HFF-Myc (cell line): ENCODE measurements around the gene ZBTB47.

Source experiments
- DNase-seq: peaks from one replicate; pipeline ENCODE4 v3.0.0-alpha.2; 2011; ENCODE audit warnings: low read depth; ENCODE audit errors: extremely low read depth
- H3K4me3 ChIP-seq: replicated peaks from 2 replicates; pipeline ENCODE4 v1.5.1; 2011; ENCODE audit warnings: low read depth, mild to moderate bottlenecking, control low read depth, low read length
- TF ChIP-seq, protein P1 (sequence below): IDR thresholded peaks from 2 replicates; pipeline ENCODE4 v1.5.1; 2012; ENCODE audit warnings: mild to moderate bottlenecking, low read depth, low read length, control low read depth; ENCODE audit errors: missing control alignments

The ZBTB47 gene

GRCh38 chr3:42698911-42699230, 45.4 kb downstream of the ZBTB47 start:
- TF ChIP-seq, protein P1, sequence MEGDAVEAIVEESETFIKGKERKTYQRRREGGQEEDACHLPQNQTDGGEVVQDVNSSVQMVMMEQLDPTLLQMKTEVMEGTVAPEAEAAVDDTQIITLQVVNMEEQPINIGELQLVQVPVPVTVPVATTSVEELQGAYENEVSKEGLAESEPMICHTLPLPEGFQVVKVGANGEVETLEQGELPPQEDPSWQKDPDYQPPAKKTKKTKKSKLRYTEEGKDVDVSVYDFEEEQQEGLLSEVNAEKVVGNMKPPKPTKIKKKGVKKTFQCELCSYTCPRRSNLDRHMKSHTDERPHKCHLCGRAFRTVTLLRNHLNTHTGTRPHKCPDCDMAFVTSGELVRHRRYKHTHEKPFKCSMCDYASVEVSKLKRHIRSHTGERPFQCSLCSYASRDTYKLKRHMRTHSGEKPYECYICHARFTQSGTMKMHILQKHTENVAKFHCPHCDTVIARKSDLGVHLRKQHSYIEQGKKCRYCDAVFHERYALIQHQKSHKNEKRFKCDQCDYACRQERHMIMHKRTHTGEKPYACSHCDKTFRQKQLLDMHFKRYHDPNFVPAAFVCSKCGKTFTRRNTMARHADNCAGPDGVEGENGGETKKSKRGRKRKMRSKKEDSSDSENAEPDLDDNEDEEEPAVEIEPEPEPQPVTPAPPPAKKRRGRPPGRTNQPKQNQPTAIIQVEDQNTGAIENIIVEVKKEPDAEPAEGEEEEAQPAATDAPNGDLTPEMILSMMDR, result no peak
- no peak overlapping the region for H3K4me3 ChIP-seq
- no peak for DNase-seq

DNA sequence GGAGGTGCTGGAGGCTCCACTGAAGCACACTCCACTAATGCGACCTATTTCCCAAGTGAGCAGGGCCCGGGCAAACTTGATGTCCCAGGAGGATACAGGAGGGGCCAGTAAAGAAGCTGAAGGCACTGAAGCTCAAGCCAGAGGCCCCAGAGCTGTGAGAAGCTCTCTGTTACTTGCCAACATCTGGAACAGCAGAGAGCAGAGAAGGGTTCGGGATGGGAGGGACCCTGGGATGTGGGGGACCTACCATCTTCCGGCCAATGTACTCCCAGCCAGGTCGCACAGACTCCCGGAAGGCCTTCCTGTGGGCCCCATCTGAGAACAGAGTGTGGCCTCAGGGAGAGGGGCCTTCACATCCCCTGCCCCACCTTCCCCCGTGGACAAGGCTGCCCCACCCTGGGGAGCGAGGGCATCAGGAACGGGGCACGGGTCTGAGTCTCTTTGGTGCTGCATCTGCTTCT, 46.0 kb downstream of the ZBTB47 start:
- DNase-seq, result no peak
- H3K4me3 ChIP-seq, result no peak overlapping the region
- TF ChIP-seq, protein P1, result no peak

DNA sequence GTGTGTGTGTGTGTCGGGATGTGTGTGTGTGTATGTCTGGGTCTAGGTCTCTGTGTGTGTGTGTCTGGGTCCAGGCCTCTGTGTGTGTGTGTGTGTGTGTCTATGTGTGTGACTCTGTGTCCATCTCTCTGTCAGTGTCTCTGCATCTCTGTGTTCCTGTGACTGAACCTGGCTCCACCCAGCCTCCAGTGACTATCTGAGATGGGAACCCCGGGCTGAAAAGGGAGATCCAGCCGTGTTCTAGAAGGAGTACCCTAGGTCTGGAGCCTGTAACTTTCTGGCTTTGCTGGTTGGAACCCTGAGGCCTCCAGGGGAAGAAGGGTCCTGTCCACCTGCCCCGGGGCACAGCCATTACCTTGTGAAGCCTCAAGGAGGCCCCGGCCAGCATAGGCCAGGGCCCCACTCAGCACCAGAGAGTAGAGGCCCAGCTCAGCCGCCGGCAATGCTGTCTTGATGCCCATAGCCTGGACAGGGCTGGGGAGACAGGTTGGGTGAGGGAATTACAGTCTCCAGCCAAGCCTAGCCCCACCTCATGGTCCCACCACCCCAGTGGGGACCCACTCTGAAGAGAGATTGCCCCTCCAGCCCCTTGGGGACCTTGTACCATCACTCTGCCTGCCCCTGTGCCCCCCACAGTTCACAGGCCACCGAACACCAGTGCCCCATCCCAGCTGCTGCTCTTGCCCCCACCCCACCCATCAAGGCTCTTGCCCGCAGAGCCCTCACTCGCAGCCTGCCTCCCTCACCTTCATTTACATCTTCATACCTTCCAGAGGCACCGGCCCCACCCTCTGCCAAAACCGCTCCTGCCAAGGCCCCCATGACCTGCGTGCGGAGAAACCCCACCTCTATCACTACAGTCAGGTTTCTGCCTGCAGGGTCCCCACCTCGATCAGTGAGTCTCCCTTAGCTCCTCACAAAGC, 47.1 kb downstream of the ZBTB47 start:
- TF ChIP-seq, protein P1, result no peak
- no peak for DNase-seq
- H3K4me3 ChIP-seq, result no peak overlapping the region

DNA sequence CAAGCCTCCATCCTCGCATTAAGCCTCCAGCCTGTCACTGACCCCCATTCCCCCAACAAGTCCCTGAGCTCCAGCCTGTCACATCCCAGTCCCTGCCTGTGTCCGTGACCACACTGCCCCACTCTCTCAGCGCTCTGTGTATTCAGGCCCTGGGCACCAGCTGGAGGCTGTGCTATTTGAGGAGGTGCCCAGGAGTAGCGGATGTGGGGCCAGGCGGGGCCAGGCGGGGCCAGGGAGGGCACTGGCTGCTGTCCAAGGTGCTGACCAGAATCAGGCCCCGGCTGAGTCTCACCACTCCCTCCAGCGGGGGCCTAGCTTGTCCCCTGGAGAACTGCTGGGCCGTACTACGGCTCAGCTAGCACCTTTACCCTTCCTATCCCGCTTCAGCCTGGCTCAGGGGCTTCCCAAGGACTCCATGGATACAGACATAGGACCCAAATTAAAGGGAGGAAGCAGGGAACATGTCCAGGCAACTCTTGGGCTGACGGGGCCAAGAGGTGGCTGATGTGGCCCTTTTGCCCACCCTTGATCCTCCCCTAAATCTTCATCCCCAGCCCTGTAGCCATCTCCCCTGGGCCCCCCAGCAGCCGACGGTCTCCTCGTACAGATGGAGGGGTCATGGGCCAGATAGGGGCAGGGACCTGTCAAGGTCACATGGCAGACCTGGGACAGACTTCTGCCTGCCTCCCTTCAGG, 48.0 kb downstream of the ZBTB47 start:
- H3K4me3 ChIP-seq, result no peak overlapping the region
- DNase-seq, result no peak
- TF ChIP-seq, protein P1, result no peak

GRCh38 chr3:42702066-42702951, 48.8 kb downstream of the ZBTB47 start, which contains the start of gene HHATL:
TSS of gene HHATL (minus strand) at chr3:42702798. CDS start at chr3:42700826, 1,972 bp downstream.
- DNase-seq, result no peak
- H3K4me3 ChIP-seq, result no peak within 1 kb of the TSS
- TF ChIP-seq, protein P1, result no peak

DNA sequence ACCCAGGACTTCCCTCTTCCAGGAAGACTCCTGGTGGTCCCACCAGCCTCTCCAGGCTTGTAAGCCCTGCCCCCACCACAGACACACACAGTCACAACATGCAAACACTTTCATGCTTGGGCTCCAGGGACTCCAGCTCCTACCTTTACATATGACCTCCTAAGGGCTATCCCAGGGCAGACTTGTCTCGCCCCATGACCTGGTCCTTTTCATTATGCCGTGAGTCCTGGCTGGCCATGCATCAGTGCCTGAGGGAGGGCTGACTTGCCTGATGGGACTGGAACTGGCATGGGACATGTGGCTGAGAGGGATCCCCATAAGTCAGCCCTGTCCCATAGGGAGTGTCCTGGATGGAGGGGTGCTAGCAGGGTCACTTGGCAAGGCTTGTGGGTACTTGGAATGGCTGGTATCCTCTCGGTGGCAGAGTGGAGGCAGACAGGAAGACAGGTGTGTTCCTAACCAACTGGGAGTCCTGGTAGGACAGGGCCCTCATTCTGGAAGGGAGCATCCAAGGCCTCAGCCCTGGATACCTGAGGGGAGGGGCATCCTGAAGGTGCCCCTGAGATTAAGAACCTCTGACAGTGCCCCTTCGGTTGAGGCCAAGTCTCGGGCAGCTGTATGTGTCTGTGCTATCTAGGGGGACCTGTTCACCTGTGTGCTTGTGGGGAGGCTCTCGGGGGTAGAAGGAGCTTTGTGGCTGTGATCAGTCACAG, 49.6 kb downstream of the ZBTB47 start:
- TF ChIP-seq, protein P1, result no peak
- DNase-seq, result no peak
- H3K4me3 ChIP-seq, result no peak overlapping the region
